ENCODE data around the gene TRMT1. TPM values are rescaled to one million over a fixed set of nuclear protein-coding genes. Genes with fewer than 3 reads are reported as not detected.

TRMT1 gene
- total RNA-seq, 1 experiment from 2014 or later = 36.5 TPM

- Mint-ChIP-seq H3K9me3 (ENCODE audit: low read depth, unreplicated experiment) (no peaks in the 10 kb centered on the region), H3K27me3 (ENCODE audit: unreplicated experiment) (peaks cover 16% of the 10 kb centered on the region), H3K4me3 (ENCODE audit: low read depth, unreplicated experiment) (no peak overlapping the region), H3K4me1 (ENCODE audit: low read depth, unreplicated experiment) (no peaks in the 10 kb centered on the region), H3K27ac (ENCODE audit: unreplicated experiment) (no peak overlapping the region), H3K36me3 (ENCODE audit: insufficient read depth, unreplicated experiment) (no peaks in the 10 kb centered on the region)
- no peak for DNase-seq
- TF ChIP-seq, protein P1, sequence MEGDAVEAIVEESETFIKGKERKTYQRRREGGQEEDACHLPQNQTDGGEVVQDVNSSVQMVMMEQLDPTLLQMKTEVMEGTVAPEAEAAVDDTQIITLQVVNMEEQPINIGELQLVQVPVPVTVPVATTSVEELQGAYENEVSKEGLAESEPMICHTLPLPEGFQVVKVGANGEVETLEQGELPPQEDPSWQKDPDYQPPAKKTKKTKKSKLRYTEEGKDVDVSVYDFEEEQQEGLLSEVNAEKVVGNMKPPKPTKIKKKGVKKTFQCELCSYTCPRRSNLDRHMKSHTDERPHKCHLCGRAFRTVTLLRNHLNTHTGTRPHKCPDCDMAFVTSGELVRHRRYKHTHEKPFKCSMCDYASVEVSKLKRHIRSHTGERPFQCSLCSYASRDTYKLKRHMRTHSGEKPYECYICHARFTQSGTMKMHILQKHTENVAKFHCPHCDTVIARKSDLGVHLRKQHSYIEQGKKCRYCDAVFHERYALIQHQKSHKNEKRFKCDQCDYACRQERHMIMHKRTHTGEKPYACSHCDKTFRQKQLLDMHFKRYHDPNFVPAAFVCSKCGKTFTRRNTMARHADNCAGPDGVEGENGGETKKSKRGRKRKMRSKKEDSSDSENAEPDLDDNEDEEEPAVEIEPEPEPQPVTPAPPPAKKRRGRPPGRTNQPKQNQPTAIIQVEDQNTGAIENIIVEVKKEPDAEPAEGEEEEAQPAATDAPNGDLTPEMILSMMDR (IDR thresholded peaks at IDR 0.05; ENCODE audit: unreplicated experiment) = no peak
- intact Hi-C loops (cut with micrococcal nuclease; ENCODE audit: unreplicated experiment) = no loop called here
- CTCF ChIA-PET = no interaction called here
- no TSS peak for BruUV-seq (replicated peaks)
Observed at GRCh38 chr19:13063461-13064091, 53.0 kb downstream of the TRMT1 start.

DNA sequence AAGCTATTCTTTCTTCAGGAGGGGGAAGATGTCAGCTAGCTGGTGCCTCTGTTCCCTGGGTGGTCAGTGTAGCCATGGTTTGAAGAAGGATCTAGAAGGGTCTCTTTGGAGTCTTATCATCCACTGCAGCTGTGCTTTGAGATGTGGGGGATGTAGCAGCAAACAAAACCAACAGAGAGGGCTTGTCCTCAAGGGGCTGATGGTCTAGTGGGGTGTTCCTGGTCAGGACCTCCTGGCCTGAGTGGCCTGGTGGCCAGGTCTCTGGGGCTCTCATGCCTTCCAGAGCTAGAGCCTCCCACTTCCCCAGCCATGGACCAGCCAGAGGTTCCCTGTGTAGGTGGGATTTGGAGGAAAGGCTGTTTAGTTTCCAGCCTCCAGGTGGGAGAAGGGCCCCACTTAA, 54.2 kb downstream of the TRMT1 start:
- Mint-ChIP-seq H3K4me1 (ENCODE audit: low read depth, unreplicated experiment) (no peaks in the 10 kb centered on the region), H3K4me3 (ENCODE audit: low read depth, unreplicated experiment) (no peak overlapping the region), H3K27me3 (ENCODE audit: unreplicated experiment) (peaks cover 16% of the 10 kb centered on the region), H3K27ac (ENCODE audit: unreplicated experiment) (no peak overlapping the region), H3K9me3 (ENCODE audit: low read depth, unreplicated experiment) (no peaks in the 10 kb centered on the region), H3K36me3 (ENCODE audit: insufficient read depth, unreplicated experiment) (no peaks in the 10 kb centered on the region)
- TF ChIP-seq, protein P1 (IDR thresholded peaks at IDR 0.05; ENCODE audit: unreplicated experiment) = no peak
- CTCF ChIA-PET = interaction anchor here (1.5 to 2.7 kb wide), 4 partner anchors 32 to 97 kb away, joined by 5 to 21 read pairs (median 10); no protein-coding TSS in a partner anchor
- no peak for DNase-seq
- BruUV-seq (replicated peaks) = no TSS peak
- intact Hi-C loops (cut with micrococcal nuclease; ENCODE audit: unreplicated experiment) = no loop called here

GRCh38 chr19:13060964-13061927, 55.3 kb downstream of the TRMT1 start:
- H3K9me3 Mint-ChIP-seq (ENCODE audit: low read depth, unreplicated experiment) = no peaks in the 10 kb centered on the region
- CTCF ChIA-PET = interaction anchor here (0.5 to 3.4 kb wide), 21 partner anchors 10 to 801 kb away, joined by 3 to 28 read pairs (median 4); no protein-coding TSS in a partner anchor
- intact Hi-C loops (cut with micrococcal nuclease; ENCODE audit: unreplicated experiment) = loop anchor here (1.0 kb wide), 2 partner anchors 27 to 61 kb away; no protein-coding TSS in a partner anchor
- no peaks in the 10 kb centered on the region for H3K4me1 Mint-ChIP-seq (ENCODE audit: low read depth, unreplicated experiment)
- peak; percentile 80 for DNase-seq
- no TSS peak for BruUV-seq (replicated peaks)
- H3K27me3 Mint-ChIP-seq (ENCODE audit: unreplicated experiment) = peaks cover 16% of the 10 kb centered on the region
- H3K27ac Mint-ChIP-seq (ENCODE audit: unreplicated experiment) = peak overlapping the region; percentile 20
- H3K36me3 Mint-ChIP-seq (ENCODE audit: insufficient read depth, unreplicated experiment) = no peaks in the 10 kb centered on the region
- H3K4me3 Mint-ChIP-seq (ENCODE audit: low read depth, unreplicated experiment) = peak overlapping the region; percentile 66
- TF ChIP-seq, protein P1 (IDR thresholded peaks at IDR 0.05; ENCODE audit: unreplicated experiment) = peak; percentile 66

DNA sequence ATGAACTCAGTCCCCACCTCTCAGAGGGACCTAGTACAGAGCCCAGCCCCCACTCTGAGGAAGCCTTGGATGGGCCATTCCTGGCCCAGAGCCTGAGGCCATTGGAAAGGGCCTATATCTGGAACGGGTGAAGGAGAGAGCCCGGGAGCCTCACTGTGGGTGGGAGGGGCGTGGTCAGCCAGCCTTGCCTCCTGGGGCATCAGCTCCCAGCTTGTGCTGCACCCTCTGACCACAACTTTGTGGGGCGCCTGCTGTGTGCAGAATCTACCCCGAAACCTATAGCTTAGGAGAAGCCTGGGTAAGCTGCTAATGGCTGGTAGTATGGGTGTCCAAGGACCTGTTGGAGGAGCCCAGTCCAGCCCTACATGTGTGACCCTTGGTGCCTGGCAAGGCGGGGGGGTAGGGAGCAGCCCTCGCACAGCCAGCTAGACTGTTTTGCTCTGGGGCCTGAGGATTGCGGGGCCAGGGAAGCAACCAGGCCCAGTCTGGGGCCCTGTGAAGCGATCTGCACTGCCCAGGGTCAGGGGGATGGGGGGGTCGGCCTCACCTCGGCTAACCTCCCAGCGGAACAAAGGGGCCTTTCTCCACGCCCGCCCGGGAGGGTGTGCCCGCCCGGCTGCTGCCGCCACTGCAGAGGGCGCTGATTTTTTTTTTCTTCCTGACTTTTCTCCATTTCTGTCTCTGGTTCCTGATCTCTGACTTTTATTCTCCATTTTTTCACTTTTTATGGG, 56.1 kb downstream of the TRMT1 start:
- intact Hi-C loops (cut with micrococcal nuclease; ENCODE audit: unreplicated experiment) = no loop called here
- BruUV-seq (replicated peaks) = no TSS peak
- DNase-seq = peak; percentile 45
- H3K27ac Mint-ChIP-seq (ENCODE audit: unreplicated experiment) = peak overlapping the region; percentile 20
- peak overlapping the region; percentile 66 for H3K4me3 Mint-ChIP-seq (ENCODE audit: low read depth, unreplicated experiment)
- H3K36me3 Mint-ChIP-seq (ENCODE audit: insufficient read depth, unreplicated experiment) = no peaks in the 10 kb centered on the region
- TF ChIP-seq, protein P1 (IDR thresholded peaks at IDR 0.05; ENCODE audit: unreplicated experiment) = no peak
- H3K4me1 Mint-ChIP-seq (ENCODE audit: low read depth, unreplicated experiment) = no peaks in the 10 kb centered on the region
- H3K27me3 Mint-ChIP-seq (ENCODE audit: unreplicated experiment) = peaks cover 16% of the 10 kb centered on the region
- CTCF ChIA-PET = interaction anchor here (0.7 to 3.4 kb wide), 13 partner anchors 9 to 87 kb away, joined by 3 to 28 read pairs (median 6); no protein-coding TSS in a partner anchor
- no peaks in the 10 kb centered on the region for H3K9me3 Mint-ChIP-seq (ENCODE audit: low read depth, unreplicated experiment)
